Stimulated activated naive CD8-positive, alpha-beta T cell treated with anti-CD3 and anti-CD28 coated beads, Interleukin-15, Interleukin-2, amounts not matched to agents 100 ng/mL and 50 ng/mL, for 24 hours (primary cell): ENCODE results near the gene MAD1L1.
A peak's percentile ranks its signal among the peaks of the same experiment; 100 is the strongest.

ENCODE experiments used
- H3K27ac Mint-ChIP-seq: one replicate; pipeline ENCODE4 v1.8.0; 2021; ENCODE audit warnings: mild to moderate bottlenecking, mixed read lengths
- H3K27me3 Mint-ChIP-seq: one replicate; pipeline ENCODE4 v1.8.0; 2021; ENCODE audit warnings: mixed read lengths
- H3K36me3 Mint-ChIP-seq: one replicate; pipeline ENCODE4 v1.8.0; 2021; ENCODE audit warnings: low read depth, mixed read lengths
- H3K4me1 Mint-ChIP-seq: one replicate; pipeline ENCODE4 v1.8.0; 2021; ENCODE audit warnings: low read depth, mixed read lengths
- H3K4me3 Mint-ChIP-seq: one replicate; pipeline ENCODE4 v1.8.0; 2021; ENCODE audit warnings: mild to moderate bottlenecking, mixed read lengths
- H3K9me3 Mint-ChIP-seq: one replicate; pipeline ENCODE4 v1.8.0; 2021; ENCODE audit warnings: mixed read lengths

The MAD1L1 gene

GRCh38 chr7:2076649-2077064 is 156.1 kb downstream of the MAD1L1 start:
- no peak overlapping the region for H3K4me3 Mint-ChIP-seq
- H3K27ac Mint-ChIP-seq = no peak overlapping the region
- no peaks in the 10 kb centered on the region for H3K9me3 Mint-ChIP-seq
- H3K27me3 Mint-ChIP-seq = no peaks in the 10 kb centered on the region
- H3K4me1 Mint-ChIP-seq = peaks cover 19% of the 10 kb centered on the region
- H3K36me3 Mint-ChIP-seq = peaks cover 3% of the 10 kb centered on the region

DNA sequence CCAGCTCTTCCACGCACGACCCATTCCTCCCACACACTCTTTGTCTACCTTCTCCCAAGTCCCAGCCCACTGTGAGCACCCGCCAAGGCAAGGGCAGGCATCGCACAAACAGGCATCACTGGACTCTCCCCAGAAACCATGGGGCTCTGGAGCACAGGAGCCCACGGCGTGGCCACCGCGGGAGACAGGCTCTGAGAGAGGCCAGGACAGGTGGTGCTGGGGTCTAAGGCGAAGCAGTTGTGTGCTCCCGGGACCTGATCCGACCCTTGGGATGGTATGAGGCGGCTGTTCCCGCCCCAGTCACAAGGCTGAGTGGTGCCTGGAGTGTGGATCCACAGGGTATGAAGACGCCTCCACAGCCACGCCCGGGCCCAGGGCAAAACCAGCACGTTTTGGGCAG is 156.9 kb downstream of the MAD1L1 start:
- Mint-ChIP-seq H3K36me3 (peaks cover 3% of the 10 kb centered on the region), H3K4me3 (no peak overlapping the region), H3K9me3 (no peaks in the 10 kb centered on the region), H3K27me3 (no peaks in the 10 kb centered on the region), H3K27ac (no peak overlapping the region), H3K4me1 (peaks cover 23% of the 10 kb centered on the region)

DNA sequence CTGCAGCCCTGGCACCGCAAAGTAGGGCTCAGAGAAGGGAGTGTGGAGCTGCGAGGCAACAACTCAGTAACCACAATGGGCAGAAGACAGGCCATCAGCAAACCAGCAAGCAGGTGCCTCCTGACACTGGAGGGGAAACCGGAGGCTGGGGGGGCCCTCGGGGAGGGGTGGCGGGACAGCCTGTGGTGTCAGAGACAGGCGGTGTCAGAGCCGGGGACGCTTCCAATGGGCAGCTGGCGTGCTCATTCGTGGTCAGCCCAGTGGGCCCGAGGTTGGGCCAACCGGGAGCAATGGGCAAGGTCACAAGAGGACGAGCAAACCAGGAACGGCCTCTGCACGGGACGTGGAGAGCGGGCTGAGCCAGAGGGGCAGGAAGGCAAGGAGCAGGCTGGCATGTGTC is 158.1 kb downstream of the MAD1L1 start:
- no peaks in the 10 kb centered on the region for H3K27me3 Mint-ChIP-seq
- peaks cover 23% of the 10 kb centered on the region for H3K4me1 Mint-ChIP-seq
- no peak overlapping the region for H3K27ac Mint-ChIP-seq
- H3K9me3 Mint-ChIP-seq = no peaks in the 10 kb centered on the region
- no peak overlapping the region for H3K4me3 Mint-ChIP-seq
- peaks cover 3% of the 10 kb centered on the region for H3K36me3 Mint-ChIP-seq

GRCh38 chr7:2072798-2073197 is 159.9 kb downstream of the MAD1L1 start:
- no peaks in the 10 kb centered on the region for H3K9me3 Mint-ChIP-seq
- H3K27ac Mint-ChIP-seq = no peak overlapping the region
- no peaks in the 10 kb centered on the region for H3K27me3 Mint-ChIP-seq
- peaks cover 7% of the 10 kb centered on the region for H3K36me3 Mint-ChIP-seq
- H3K4me1 Mint-ChIP-seq = peaks cover 19% of the 10 kb centered on the region
- H3K4me3 Mint-ChIP-seq = no peak overlapping the region

DNA sequence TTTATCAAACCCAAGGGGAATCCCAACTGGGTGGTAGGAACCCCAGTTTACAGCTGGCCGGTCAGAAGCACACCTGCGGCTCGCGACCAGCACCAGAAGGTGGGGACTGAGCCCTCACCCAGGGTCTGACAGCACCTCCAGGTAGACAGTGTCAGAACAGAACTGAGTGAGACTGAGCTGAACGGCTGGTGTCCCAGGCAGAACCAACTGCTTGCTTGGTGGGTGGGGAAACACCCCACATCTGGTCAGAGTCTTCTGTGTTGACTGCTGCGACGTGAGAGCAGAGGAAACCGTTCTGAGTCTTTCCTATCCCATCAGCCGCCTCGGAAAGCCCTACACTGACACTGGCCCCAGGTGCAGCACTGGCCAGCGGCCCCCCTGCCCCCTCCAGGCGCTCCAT is 160.7 kb downstream of the MAD1L1 start:
- peaks cover 19% of the 10 kb centered on the region for H3K4me1 Mint-ChIP-seq
- H3K9me3 Mint-ChIP-seq = no peaks in the 10 kb centered on the region
- H3K4me3 Mint-ChIP-seq = peak overlapping the region; percentile 23
- H3K36me3 Mint-ChIP-seq = peaks cover 10% of the 10 kb centered on the region
- no peak overlapping the region for H3K27ac Mint-ChIP-seq
- no peaks in the 10 kb centered on the region for H3K27me3 Mint-ChIP-seq

GRCh38 chr7:2071133-2071832 is 161.5 kb downstream of the MAD1L1 start:
- Mint-ChIP-seq H3K27me3 (no peaks in the 10 kb centered on the region), H3K4me1 (peaks cover 23% of the 10 kb centered on the region), H3K36me3 (peaks cover 10% of the 10 kb centered on the region), H3K9me3 (no peaks in the 10 kb centered on the region), H3K27ac (no peak overlapping the region), H3K4me3 (no peak overlapping the region)

DNA sequence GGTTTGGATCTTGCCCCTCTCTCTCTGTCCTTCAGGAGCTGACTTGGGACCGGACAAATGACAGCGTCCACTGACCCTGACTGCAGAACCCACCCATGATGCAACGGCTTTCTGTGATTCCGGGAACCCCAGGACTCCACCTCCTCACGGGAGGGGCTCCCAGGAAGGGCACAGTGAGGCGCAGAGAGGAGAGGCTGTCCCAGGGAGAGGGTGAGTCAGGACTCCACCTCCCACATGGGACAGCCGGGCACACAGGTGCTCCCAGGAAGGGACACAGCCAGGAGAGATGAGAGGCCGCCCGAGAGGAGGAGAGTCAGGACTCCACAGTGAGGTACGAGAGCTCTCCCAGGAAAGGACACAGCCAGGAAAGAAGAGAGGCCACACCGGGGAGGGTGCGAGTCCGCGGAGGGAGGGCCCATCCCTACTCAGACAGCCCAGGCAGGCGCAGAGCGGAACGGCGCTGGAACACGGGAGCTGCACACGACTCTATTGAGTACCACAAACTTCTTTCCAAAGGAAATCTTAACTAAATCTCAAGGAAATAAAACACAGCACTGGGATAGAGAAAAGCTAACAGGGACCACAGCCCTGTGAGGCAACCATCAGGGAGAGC is 162.5 kb downstream of the MAD1L1 start:
- Mint-ChIP-seq H3K36me3 (peaks cover 7% of the 10 kb centered on the region), H3K4me3 (no peak overlapping the region), H3K27ac (no peak overlapping the region), H3K4me1 (peaks cover 25% of the 10 kb centered on the region), H3K9me3 (no peaks in the 10 kb centered on the region), H3K27me3 (no peaks in the 10 kb centered on the region)

- H3K4me3 Mint-ChIP-seq = no peak overlapping the region
- peaks cover 25% of the 10 kb centered on the region for H3K4me1 Mint-ChIP-seq
- no peak overlapping the region for H3K27ac Mint-ChIP-seq
- H3K36me3 Mint-ChIP-seq = peaks cover 7% of the 10 kb centered on the region
- H3K27me3 Mint-ChIP-seq = no peaks in the 10 kb centered on the region
- H3K9me3 Mint-ChIP-seq = no peaks in the 10 kb centered on the region
These were observed 163.3 kb downstream of the MAD1L1 start for GRCh38 chr7:2069472-2069860.

- Mint-ChIP-seq H3K27me3 (no peaks in the 10 kb centered on the region), H3K36me3 (peaks cover 7% of the 10 kb centered on the region), H3K9me3 (no peaks in the 10 kb centered on the region), H3K4me3 (no peak overlapping the region), H3K27ac (no peak overlapping the region), H3K4me1 (peaks cover 29% of the 10 kb centered on the region)
These were observed 163.9 kb downstream of the MAD1L1 start for GRCh38 chr7:2068693-2069471.

GRCh38 chr7:2066251-2066919 is 166.4 kb downstream of the MAD1L1 start:
- H3K4me3 Mint-ChIP-seq = no peak overlapping the region
- peaks cover 30% of the 10 kb centered on the region for H3K4me1 Mint-ChIP-seq
- H3K36me3 Mint-ChIP-seq = peaks cover 7% of the 10 kb centered on the region
- H3K27ac Mint-ChIP-seq = peak overlapping the region; percentile 68
- H3K27me3 Mint-ChIP-seq = no peaks in the 10 kb centered on the region
- H3K9me3 Mint-ChIP-seq = no peaks in the 10 kb centered on the region

DNA sequence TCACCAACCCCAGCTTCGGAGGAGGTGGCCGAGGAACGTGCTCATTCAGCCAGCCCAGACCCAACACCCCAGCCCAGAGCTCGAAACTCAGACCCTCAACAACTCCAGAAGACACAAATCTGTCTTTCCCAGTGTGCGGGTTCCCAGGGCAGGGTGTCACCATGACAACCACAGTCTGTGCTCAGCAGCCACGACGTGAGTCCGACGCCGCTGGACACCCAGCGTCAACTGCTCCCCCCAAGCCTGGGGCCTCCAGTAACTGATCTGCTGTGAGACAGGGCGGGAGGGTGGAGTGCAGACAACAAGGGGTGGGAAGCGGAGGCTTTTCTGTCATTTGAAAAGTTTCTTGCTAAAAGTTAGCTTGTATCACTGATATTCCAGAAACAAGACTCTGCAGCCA is 167.2 kb downstream of the MAD1L1 start:
- H3K9me3 Mint-ChIP-seq = no peaks in the 10 kb centered on the region
- H3K27ac Mint-ChIP-seq = no peak overlapping the region
- no peak overlapping the region for H3K4me3 Mint-ChIP-seq
- peaks cover 10% of the 10 kb centered on the region for H3K36me3 Mint-ChIP-seq
- H3K27me3 Mint-ChIP-seq = no peaks in the 10 kb centered on the region
- peaks cover 25% of the 10 kb centered on the region for H3K4me1 Mint-ChIP-seq

DNA sequence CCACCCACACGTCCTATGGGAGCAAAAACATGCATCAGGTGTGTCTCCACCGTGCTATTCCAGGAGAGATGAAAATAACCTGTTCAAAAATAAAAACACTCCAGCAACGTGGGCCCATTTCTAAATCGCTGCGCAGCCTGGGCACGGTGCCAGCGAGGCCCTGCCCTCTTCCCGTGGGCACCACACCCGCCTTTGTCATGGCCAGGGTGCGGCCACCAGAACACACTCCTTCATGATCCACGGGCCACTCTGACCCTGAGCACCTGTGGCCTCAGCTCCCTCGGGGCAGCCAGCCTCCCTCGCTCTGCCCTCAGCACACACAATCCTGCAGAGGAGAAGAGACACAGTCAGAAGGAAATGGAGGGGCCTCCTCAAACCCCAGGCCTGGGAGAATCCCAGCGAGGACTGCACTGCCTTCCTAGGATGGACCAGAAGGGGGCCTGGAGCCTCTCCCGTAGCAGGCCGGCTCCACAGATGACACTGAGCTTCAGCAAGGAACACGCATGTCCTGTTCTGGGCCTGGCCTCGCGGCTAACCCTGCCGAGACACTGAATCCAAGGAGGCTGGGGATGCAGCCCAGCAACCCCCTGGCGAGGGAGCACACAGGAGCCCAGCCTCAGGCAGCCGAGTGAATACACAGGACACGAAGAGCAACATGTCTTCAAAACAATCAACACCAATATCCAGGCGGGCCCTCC is 169.0 kb downstream of the MAD1L1 start:
- H3K27ac Mint-ChIP-seq = no peak overlapping the region
- no peaks in the 10 kb centered on the region for H3K27me3 Mint-ChIP-seq
- H3K9me3 Mint-ChIP-seq = peaks cover 8% of the 10 kb centered on the region
- H3K4me1 Mint-ChIP-seq = peaks cover 25% of the 10 kb centered on the region
- no peak overlapping the region for H3K4me3 Mint-ChIP-seq
- H3K36me3 Mint-ChIP-seq = peaks cover 22% of the 10 kb centered on the region

DNA sequence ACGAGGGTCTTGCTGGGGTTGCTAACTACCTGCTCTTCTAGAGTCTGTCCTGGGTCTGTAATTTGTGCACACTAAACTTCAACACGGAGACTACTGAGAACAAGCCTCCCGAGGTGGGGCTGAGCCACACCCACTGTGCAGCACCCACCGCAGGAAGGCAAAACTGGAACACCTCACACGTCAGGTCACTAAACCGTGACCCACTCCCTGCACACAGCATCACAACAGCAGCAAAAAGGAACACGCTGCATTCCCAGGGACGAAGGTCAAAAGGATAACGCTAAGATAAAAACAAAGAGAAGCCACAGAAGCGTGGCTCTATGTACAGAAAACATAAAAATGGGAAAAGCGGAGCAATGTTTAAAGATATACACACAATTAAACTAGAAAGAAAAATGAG is 170.1 kb downstream of the MAD1L1 start:
- H3K9me3 Mint-ChIP-seq = peaks cover 8% of the 10 kb centered on the region
- H3K27me3 Mint-ChIP-seq = no peaks in the 10 kb centered on the region
- peaks cover 16% of the 10 kb centered on the region for H3K36me3 Mint-ChIP-seq
- H3K27ac Mint-ChIP-seq = peak overlapping the region; percentile 43
- H3K4me3 Mint-ChIP-seq = no peak overlapping the region
- H3K4me1 Mint-ChIP-seq = peaks cover 25% of the 10 kb centered on the region

GRCh38 chr7:2060701-2061100 is 172.0 kb downstream of the MAD1L1 start:
- Mint-ChIP-seq H3K36me3 (peaks cover 15% of the 10 kb centered on the region), H3K9me3 (peaks cover 8% of the 10 kb centered on the region), H3K27me3 (no peaks in the 10 kb centered on the region), H3K27ac (no peak overlapping the region), H3K4me3 (no peak overlapping the region), H3K4me1 (peaks cover 19% of the 10 kb centered on the region)
